Astrocyte of the cerebellum (primary cell): Measurements from ENCODE around the gene NOL9.

Experiments
- DNase-seq: peaks from one replicate; pipeline ENCODE4 v3.0.0-alpha.2; 2011; ENCODE audit warnings: low read depth
- H3K4me3 ChIP-seq: 2 replicates; pipeline ENCODE4 v1.5.1; 2011; ENCODE audit warnings: mild to moderate bottlenecking, low read depth, low read length, moderate library complexity
- in situ Hi-C: cut with HindIII; loops from 2 replicates; pipeline ENCODE4 v1.10.0; 2017; ENCODE audit warnings: low sequenced_read_pairs
- TF ChIP-seq, protein P1 (sequence below): IDR thresholded peaks from 2 replicates; pipeline ENCODE4 v1.5.1; 2012; ENCODE audit warnings: low read length, low read depth, moderate library complexity, mild to moderate bottlenecking; ENCODE audit errors: missing control alignments

The NOL9 gene

DNA sequence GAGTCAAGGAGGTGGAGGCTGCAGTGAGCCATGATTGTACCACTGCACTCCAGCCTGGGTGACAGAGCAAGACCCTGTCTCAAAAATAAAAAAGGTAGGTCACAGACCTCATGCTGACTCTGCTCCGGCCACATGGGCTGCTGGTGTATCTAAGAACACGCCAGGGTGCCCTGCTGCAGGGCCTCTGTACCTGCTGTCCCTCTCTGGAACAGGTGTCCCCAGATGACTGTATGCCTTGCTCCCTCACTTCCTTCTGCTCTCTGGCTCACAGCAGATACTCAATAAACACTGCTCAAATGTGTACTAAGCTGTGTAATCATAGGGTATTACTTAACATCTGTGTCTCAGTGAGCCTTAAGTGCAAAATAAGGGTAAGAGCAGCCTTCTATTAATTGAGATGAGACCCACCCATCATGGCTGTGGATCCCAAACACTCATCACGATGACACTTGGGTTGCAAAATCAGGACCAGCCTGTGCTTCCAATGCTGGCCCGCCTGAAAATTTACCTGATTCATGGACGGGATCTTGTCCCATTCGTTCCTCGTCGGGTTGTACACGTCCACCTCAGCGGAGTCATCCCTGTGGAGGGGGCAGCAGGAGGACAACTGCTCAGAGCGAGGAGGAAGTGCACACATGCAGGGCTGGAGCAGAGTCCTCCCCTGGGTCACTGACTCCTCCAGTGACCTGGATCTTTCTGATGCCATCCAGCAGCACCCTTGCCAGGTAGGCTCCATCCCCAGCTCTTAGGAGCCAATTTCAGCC lies 40.8 kb upstream of the NOL9 start:
- DNase-seq: no peak
- H3K4me3 ChIP-seq: no peak overlapping the region
- in situ Hi-C loops: no loop called here
- TF ChIP-seq, protein P1, sequence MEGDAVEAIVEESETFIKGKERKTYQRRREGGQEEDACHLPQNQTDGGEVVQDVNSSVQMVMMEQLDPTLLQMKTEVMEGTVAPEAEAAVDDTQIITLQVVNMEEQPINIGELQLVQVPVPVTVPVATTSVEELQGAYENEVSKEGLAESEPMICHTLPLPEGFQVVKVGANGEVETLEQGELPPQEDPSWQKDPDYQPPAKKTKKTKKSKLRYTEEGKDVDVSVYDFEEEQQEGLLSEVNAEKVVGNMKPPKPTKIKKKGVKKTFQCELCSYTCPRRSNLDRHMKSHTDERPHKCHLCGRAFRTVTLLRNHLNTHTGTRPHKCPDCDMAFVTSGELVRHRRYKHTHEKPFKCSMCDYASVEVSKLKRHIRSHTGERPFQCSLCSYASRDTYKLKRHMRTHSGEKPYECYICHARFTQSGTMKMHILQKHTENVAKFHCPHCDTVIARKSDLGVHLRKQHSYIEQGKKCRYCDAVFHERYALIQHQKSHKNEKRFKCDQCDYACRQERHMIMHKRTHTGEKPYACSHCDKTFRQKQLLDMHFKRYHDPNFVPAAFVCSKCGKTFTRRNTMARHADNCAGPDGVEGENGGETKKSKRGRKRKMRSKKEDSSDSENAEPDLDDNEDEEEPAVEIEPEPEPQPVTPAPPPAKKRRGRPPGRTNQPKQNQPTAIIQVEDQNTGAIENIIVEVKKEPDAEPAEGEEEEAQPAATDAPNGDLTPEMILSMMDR: no peak

DNA sequence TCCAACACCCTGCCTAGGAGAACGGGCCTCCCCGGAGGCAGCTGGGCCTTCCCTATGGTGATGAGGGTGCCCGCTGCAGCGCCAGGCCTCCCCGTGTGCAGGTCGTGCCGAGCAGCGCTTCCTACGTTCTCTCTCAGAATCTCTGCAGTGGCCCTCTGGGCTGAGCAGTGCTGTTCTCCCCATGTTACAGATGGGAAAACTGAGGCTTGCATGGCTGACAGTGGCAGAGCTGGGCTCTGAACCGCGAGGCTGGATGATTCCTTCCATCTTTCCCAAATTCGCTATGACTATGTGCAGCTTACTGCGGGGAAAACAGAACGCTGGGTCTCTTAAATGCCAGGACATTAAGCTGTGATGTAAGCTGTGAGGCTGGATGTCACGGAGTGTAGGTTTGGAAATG lies 39.5 kb upstream of the NOL9 start:
- TF ChIP-seq, protein P1: no peak

DNA sequence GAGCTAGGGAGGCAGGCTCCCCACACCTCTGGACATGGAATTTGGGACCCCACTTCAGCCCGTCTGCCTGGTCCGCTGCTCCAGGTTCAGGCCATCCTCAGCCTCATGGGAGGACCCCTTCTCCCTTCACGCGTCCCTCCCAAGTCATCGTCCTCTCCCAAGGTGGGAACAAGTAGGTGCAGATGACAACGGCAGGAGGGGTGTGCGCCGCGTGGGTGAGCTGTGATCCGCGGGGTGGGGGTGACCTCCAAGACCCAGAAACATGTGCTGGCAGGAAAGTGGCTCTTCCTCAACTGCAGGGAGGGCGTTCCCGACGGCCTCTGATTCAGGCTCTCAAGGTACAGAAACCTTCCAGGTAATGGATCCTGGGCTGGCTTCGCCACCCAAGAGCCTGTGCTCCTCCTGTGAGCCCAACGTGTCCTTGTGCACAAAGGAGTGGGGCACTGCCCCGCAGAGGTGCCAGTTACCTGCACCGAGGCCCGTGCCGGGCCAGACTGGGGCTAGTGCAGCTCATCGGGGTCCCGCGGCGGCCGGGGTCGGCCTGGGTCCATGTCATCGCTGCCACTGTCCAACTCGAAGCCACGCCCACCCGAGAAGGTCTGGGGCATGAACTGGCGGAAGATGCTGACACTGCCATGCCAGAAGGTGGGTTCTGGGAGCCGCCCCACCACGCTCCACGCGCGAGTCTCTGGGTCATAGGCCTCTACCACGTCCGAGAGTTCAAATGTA lies 38.7 kb upstream of the NOL9 start:
- in situ Hi-C loops: no loop called here
- no peak overlapping the region for H3K4me3 ChIP-seq
- DNase-seq: no peak
- TF ChIP-seq, protein P1: no peak

More for the DNA sequence above, 39.5 kb upstream of the NOL9 start:
- H3K4me3 ChIP-seq: no peak overlapping the region
- in situ Hi-C loops: no loop called here
- no peak for DNase-seq

DNA sequence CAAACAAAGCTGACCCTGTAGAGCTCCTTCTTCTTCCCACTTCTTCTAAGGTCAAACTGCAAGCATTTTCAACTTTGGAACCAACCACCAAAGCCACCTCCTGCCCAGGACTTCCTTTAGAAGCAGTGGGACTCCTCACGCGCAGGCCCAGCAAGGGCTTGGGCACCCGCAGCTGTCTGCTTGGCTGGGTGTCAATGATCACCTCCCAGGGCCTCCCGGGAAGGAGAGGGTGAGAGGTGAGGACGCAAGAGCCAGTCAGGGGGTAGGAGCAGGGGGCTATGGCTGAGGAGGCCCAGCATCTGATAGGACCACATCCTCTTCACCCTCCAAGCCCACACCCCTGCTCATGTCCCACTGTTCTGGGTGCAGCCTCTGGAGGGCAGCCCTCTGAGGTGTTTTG lies 38.1 kb upstream of the NOL9 start:
- in situ Hi-C loops: no loop called here
- DNase-seq: no peak
- TF ChIP-seq, protein P1: no peak

DNA sequence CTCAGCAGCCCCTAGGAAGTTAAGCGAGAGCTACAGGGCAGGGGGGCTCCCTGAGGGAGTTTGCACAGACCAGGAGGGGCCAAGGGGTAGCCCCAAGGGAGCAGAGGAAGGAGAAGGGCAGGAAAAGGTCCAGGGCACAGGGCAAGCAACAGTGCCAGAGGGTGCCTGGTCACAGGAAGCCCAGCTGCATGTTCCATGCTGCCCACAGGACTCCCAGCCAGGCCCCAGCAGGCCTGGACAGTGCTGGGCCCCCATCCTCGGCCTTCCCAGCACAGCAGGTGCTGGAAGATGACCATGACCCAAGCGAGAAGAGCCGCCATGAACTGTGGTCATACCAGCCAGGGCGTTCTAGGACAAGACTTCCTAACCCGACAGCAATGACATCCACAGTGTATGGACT lies 37.3 kb upstream of the NOL9 start:
- in situ Hi-C loops: no loop called here
- TF ChIP-seq, protein P1: no peak
- H3K4me3 ChIP-seq: no peak overlapping the region
- no peak for DNase-seq

More for the DNA sequence above, 38.1 kb upstream of the NOL9 start:
- H3K4me3 ChIP-seq: no peak overlapping the region

DNA sequence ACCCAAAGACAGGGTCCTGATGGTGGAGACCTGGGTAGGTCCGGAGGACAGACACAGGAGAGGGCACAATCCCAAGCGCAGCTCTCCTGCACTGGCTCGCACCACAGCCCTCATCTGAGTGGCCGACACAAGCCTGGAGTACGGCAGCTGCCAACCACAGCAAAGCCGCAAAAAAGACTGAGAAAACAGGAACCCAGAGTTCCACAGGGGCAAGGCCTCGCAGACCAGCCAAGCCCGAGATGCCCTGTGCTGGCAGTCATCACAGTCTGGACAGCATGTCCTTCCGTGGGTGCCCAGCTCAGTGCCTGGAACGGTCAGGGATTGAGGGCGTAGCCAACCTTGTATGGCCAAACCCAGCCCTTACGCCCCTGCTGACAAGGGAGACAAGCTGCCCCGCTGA lies 36.9 kb upstream of the NOL9 start:
- no peak overlapping the region for H3K4me3 ChIP-seq
- in situ Hi-C loops: no loop called here
- no peak for DNase-seq
- TF ChIP-seq, protein P1: no peak
